Osteocyte (in vitro differentiated cells): ENCODE data around the gene ARID4B. TPM values are rescaled to one million over a fixed set of nuclear protein-coding genes. Genes with fewer than 3 reads are reported as not detected.
A peak's percentile ranks its signal among the peaks of the same experiment; 100 is the strongest.
"Not testable (repeated sequence)": the region's sequence is repeated elsewhere in the genome, so short reads cannot be mapped to it uniquely, and the experiment has no call there.

ENCODE experiments used
- DNase-seq: peaks from one replicate; pipeline ENCODE4 v3.0.0; 2021; ENCODE audit warnings: mixed read lengths; ENCODE audit not compliant: unreplicated experiment; ENCODE audit errors: extremely low spot score
- H3K27ac Mint-ChIP-seq: one replicate; pipeline ENCODE4 v1.8.0; 2021; ENCODE audit warnings: mild to moderate bottlenecking, mixed read lengths; ENCODE audit not compliant: unreplicated experiment
- H3K27me3 Mint-ChIP-seq: one replicate; pipeline ENCODE4 v1.8.0; 2021; ENCODE audit warnings: mixed read lengths; ENCODE audit not compliant: unreplicated experiment
- H3K36me3 Mint-ChIP-seq: one replicate; pipeline ENCODE4 v1.8.0; 2021; ENCODE audit warnings: mixed read lengths; ENCODE audit not compliant: unreplicated experiment
- H3K4me1 Mint-ChIP-seq: one replicate; pipeline ENCODE4 v1.8.0; 2021; ENCODE audit warnings: mixed read lengths; ENCODE audit not compliant: unreplicated experiment
- H3K4me3 Mint-ChIP-seq: one replicate; pipeline ENCODE4 v1.8.0; 2021; ENCODE audit warnings: mild to moderate bottlenecking, moderate library complexity, mixed read lengths; ENCODE audit not compliant: unreplicated experiment
- H3K9me3 Mint-ChIP-seq: one replicate; pipeline ENCODE4 v1.8.0; 2021; ENCODE audit warnings: mixed read lengths; ENCODE audit not compliant: unreplicated experiment
- CTCF ChIP-seq: fragments of 200-600 bp; sonication (generic); IDR thresholded peaks from 2 replicates; pipeline ENCODE4 v1.5.0; 2021; ENCODE audit warnings: antibody characterized with exemption, mild to moderate bottlenecking, moderate library complexity
- total RNA-seq: library from RNA; stranded (reverse); gene quantifications from 2 replicates; pipeline ENCODE4 v1.2.1, GENCODE V29; 2021

ARID4B gene
- total RNA-seq, 1 donor from 2014 or later: 41.3 TPM

- peaks cover 18% of the 10 kb centered on the region for H3K4me1 Mint-ChIP-seq
- DNase-seq: no peak
- H3K27ac Mint-ChIP-seq: peak overlapping the region; percentile 99
- H3K4me3 Mint-ChIP-seq: peak overlapping the region; percentile 98
- peaks cover 2% of the 10 kb centered on the region for H3K36me3 Mint-ChIP-seq
- no peaks in the 10 kb centered on the region for H3K9me3 Mint-ChIP-seq
- no peak for TF ChIP-seq CTCF
- no peaks in the 10 kb centered on the region for H3K27me3 Mint-ChIP-seq
Measured at GRCh38 chr1:235160383-235160956, 167.5 kb downstream of the ARID4B start.

- DNase-seq, H3K9me3 Mint-ChIP-seq, H3K36me3 Mint-ChIP-seq, H3K27me3 Mint-ChIP-seq: not testable (repeated sequence)
- peak overlapping the region; percentile 98 for H3K4me3 Mint-ChIP-seq
- peaks cover 18% of the 10 kb centered on the region for H3K4me1 Mint-ChIP-seq
- peak overlapping the region; percentile 99 for H3K27ac Mint-ChIP-seq
Measured at GRCh38 chr1:235159930-235160329, 168.0 kb downstream of the ARID4B start.

GRCh38 chr1:235159284-235159683 lies 168.7 kb downstream of the ARID4B start:
- H3K27me3 Mint-ChIP-seq, H3K36me3 Mint-ChIP-seq, DNase-seq, H3K9me3 Mint-ChIP-seq, H3K27ac Mint-ChIP-seq: not testable (repeated sequence)
- Mint-ChIP-seq H3K4me1 (peaks cover 18% of the 10 kb centered on the region), H3K4me3 (peak overlapping the region; percentile 98)

- no peak overlapping the region for H3K4me3 Mint-ChIP-seq
- no peak overlapping the region for H3K27ac Mint-ChIP-seq
- DNase-seq: no peak
- no peak for TF ChIP-seq CTCF
- no peaks in the 10 kb centered on the region for H3K27me3 Mint-ChIP-seq
- no peaks in the 10 kb centered on the region for H3K9me3 Mint-ChIP-seq
- H3K36me3 Mint-ChIP-seq: peaks cover 8% of the 10 kb centered on the region
- peaks cover 18% of the 10 kb centered on the region for H3K4me1 Mint-ChIP-seq
Measured at GRCh38 chr1:235158680-235159079, 169.3 kb downstream of the ARID4B start.

- H3K27me3 Mint-ChIP-seq: no peaks in the 10 kb centered on the region
- no peak for TF ChIP-seq CTCF
- no peaks in the 10 kb centered on the region for H3K9me3 Mint-ChIP-seq
- DNase-seq: no peak
- H3K4me3 Mint-ChIP-seq: no peak overlapping the region
- H3K4me1 Mint-ChIP-seq: peaks cover 16% of the 10 kb centered on the region
- H3K36me3 Mint-ChIP-seq: peaks cover 12% of the 10 kb centered on the region
- no peak overlapping the region for H3K27ac Mint-ChIP-seq
Measured at GRCh38 chr1:235157150-235157549, 170.8 kb downstream of the ARID4B start.

GRCh38 chr1:235156740-235157139 lies 171.2 kb downstream of the ARID4B start:
- peaks cover 13% of the 10 kb centered on the region for H3K36me3 Mint-ChIP-seq
- no peak for DNase-seq
- no peak for TF ChIP-seq CTCF
- H3K27ac Mint-ChIP-seq: no peak overlapping the region
- peaks cover 13% of the 10 kb centered on the region for H3K4me1 Mint-ChIP-seq
- no peaks in the 10 kb centered on the region for H3K9me3 Mint-ChIP-seq
- no peak overlapping the region for H3K4me3 Mint-ChIP-seq
- H3K27me3 Mint-ChIP-seq: no peaks in the 10 kb centered on the region
